ENCODE data around the gene GRAMD1A.
"Not testable (repeated sequence)": the region's sequence is repeated elsewhere in the genome, so short reads cannot be mapped to it uniquely, and the experiment has no call there.

Gene GRAMD1A

GRCh38 chr19:35004517-35005255 lies 4.6 kb downstream of the GRAMD1A start:
- no peak for DNase-seq (ENCODE audit: low read depth)
- no peak for TF ChIP-seq CTCF (conservative IDR thresholded peaks at IDR 0.05; ENCODE audit: control insufficient read depth, insufficient read depth, low read depth, low read length)
- H3K4me3 ChIP-seq (ENCODE audit: control insufficient read depth, low read depth, low read length): no peak overlapping the region

GRCh38 chr19:35005256-35005977 lies 5.3 kb downstream of the GRAMD1A start:
- no peak for TF ChIP-seq CTCF (conservative IDR thresholded peaks at IDR 0.05; ENCODE audit: control insufficient read depth, insufficient read depth, low read depth, low read length)
- H3K4me3 ChIP-seq (ENCODE audit: control insufficient read depth, low read depth, low read length): no peak overlapping the region
- no peak for DNase-seq (ENCODE audit: low read depth)

- not testable (repeated sequence) for DNase-seq (ENCODE audit: low read depth); H3K4me3 ChIP-seq (ENCODE audit: control insufficient read depth, low read depth, low read length)
Observed at GRCh38 chr19:35006007-35006341, 5.9 kb downstream of the GRAMD1A start.

- no peak overlapping the region for H3K4me3 ChIP-seq (ENCODE audit: control insufficient read depth, low read depth, low read length)
- DNase-seq (ENCODE audit: low read depth): peak; percentile 42
- no peak for TF ChIP-seq CTCF (conservative IDR thresholded peaks at IDR 0.05; ENCODE audit: control insufficient read depth, insufficient read depth, low read depth, low read length)
Observed at GRCh38 chr19:35006342-35006998, 6.3 kb downstream of the GRAMD1A start.

GRCh38 chr19:35006999-35007365 lies 6.9 kb downstream of the GRAMD1A start:
- TF ChIP-seq CTCF (conservative IDR thresholded peaks at IDR 0.05; ENCODE audit: control insufficient read depth, insufficient read depth, low read depth, low read length): no peak
- no peak overlapping the region for H3K4me3 ChIP-seq (ENCODE audit: control insufficient read depth, low read depth, low read length)
- DNase-seq (ENCODE audit: low read depth): no peak

GRCh38 chr19:35007427-35007826 lies 7.3 kb downstream of the GRAMD1A start:
- H3K4me3 ChIP-seq (ENCODE audit: control insufficient read depth, low read depth, low read length); DNase-seq (ENCODE audit: low read depth): not testable (repeated sequence)

GRCh38 chr19:35008891-35009341 lies 8.8 kb downstream of the GRAMD1A start:
- DNase-seq (ENCODE audit: low read depth): no peak
- no peak overlapping the region for H3K4me3 ChIP-seq (ENCODE audit: control insufficient read depth, low read depth, low read length)
- TF ChIP-seq CTCF (conservative IDR thresholded peaks at IDR 0.05; ENCODE audit: control insufficient read depth, insufficient read depth, low read depth, low read length): no peak

Data from fibroblast of mammary gland (primary cell).